Right lobe of liver (tissue), 6 donors: ENCODE measurements around the gene TSPAN18. TPM values are rescaled to one million over a fixed set of nuclear protein-coding genes. Genes with fewer than 3 reads are reported as not detected.

ENCODE experiments used
- ATAC-seq, 4 donors: fragments of 200-7000 bp; cut with Tn5 transposase; one replicate each; pipeline ENCODE4 v1.9.1; 2020; ENCODE audit warnings: mild to moderate bottlenecking in 4 of 4, moderate library complexity in 4 of 4
- DNase-seq, 3 donors: peaks; one replicate each; pipeline ENCODE4 v3.0.0-alpha.2; 2020
- H3K27ac ChIP-seq, 3 donors: fragments of 200-600 bp; one replicate each; pipeline ENCODE4 v1.8.0; 2022
- H3K27me3 ChIP-seq, 2 donors: fragments of 200-600 bp; one replicate each; pipeline ENCODE4 v1.8.0; 2022
- H3K36me3 ChIP-seq, 4 donors: fragments of 200-600 bp; sonication (generic) in 1 of 4; one replicate each; pipeline versions ENCODE4 v1.5.1 to v1.8.0; 2017 to 2022; ENCODE audit warnings: control low read depth in 1 of 4
- H3K4me1 ChIP-seq, 4 donors: fragments of 200-600 bp; sonication (generic) in 1 of 4; one replicate each; pipeline versions ENCODE4 v1.5.1 to v1.8.0; 2017 to 2022; ENCODE audit warnings: control low read depth in 1 of 4
- H3K4me3 ChIP-seq, 3 donors: fragments of 200-600 bp; one replicate each; pipeline ENCODE4 v1.8.0; 2022
- H3K9me3 ChIP-seq, 4 donors: fragments of 200-600 bp; sonication (generic) in 1 of 4; one replicate each; pipeline versions ENCODE4 v1.5.1 to v1.8.0; 2017 to 2022; ENCODE audit warnings: control low read depth in 1 of 4
- CTCF ChIP-seq, 4 donors: fragments of 200-600 bp in 3 of 4; fragments of 450-650 bp in 1 of 4; IDR thresholded peaks; one replicate each; pipeline versions ENCODE4 v1.5.1 to v1.8.0; 2016 to 2022; ENCODE audit warnings: antibody characterized with exemption in 4 of 4, mild to moderate bottlenecking in 2 of 4
- POLR2A ChIP-seq: fragments of 450-650 bp; IDR thresholded peaks from one replicate; pipeline ENCODE4 v1.6.1; 2017; ENCODE audit warnings: antibody characterized with exemption, mild to moderate bottlenecking
- WGBS: methylation state at CpG from one replicate; pipeline ENCODE4 v1.1.6; 2018; ENCODE audit warnings: low coverage, low lambda C conversion rate; ENCODE audit not compliant: insufficient coverage; ENCODE audit errors: missing lambda C conversion rate; 5-methylcytosine and 5-hydroxymethylcytosine counted together
- intact Hi-C, 2 donors: fragments of 100-400 bp; cut with DNase I; formaldehyde crosslinking; loops; one replicate each; pipeline versions ENCODE4 v1.11.2 to v1.14.1; 2022
- total RNA-seq, 6 experiments: library from RNA; depleted of rRNA in 2 of 6; stranded (reverse); fragments of >200 nt in 2 of 6; fragmentation: NEBNext Ultra II Directional in 3 of 6; extraction: Animal tissue kit (Norgen Biotek cat#: 25700) in 3 of 6; gene quantifications; one replicate each; pipeline versions ENCODE4 v1.1.0 to v1.2.4, GENCODE V29; 2016 to 2023
- donor health status: DM: no; HTN: yes; CAD: no.
- donor health status: DM: no; HTN: no; CAD: no.
- donor health status: DM: no; HTN: no; CAD: no.
- donor health status: DM: no; HTN: yes; CAD: no.
- donor health status: DM: no; HTN: yes; CAD: no.

TSPAN18 gene
- total RNA-seq, 6 experiments from 2014 or later, result 3.4 to 10.6 (median 5.3) TPM

- Histone ChIP-seq H3K4me3 (no peak overlapping the region), H3K27me3 (no peaks in the 10 kb centered on the region), H3K4me1 (no peaks in the 10 kb centered on the region), H3K27ac (no peak overlapping the region), H3K9me3 (no peaks in the 10 kb centered on the region), H3K36me3 (no peaks in the 10 kb centered on the region)
- intact Hi-C loops, result no loop called here
- DNase-seq, result no peak
- WGBS, result no CpG with 5 or more reads among the region's 1 CpG
- TF ChIP-seq CTCF (IDR thresholded peaks at IDR 0.05) (no peak), POLR2A (no peak)
- no peak for ATAC-seq
These were observed 162.5 kb downstream of the TSPAN18 start for GRCh38 chr11:44889266-44889665.

- Histone ChIP-seq H3K27me3 (no peaks in the 10 kb centered on the region), H3K27ac (no peak overlapping the region), H3K36me3 (no peaks in the 10 kb centered on the region), H3K9me3 (no peaks in the 10 kb centered on the region), H3K4me3 (no peak overlapping the region), H3K4me1 (no peaks in the 10 kb centered on the region)
- intact Hi-C loops, result no loop called here
- WGBS, result 74% methylated on average over 5 of the region's 7 CpGs
- ATAC-seq, result no peak
- no peak for DNase-seq
- TF ChIP-seq POLR2A (no peak), CTCF (IDR thresholded peaks at IDR 0.05) (no peak)
These were observed 166.1 kb downstream of the TSPAN18 start for GRCh38 chr11:44892843-44893242.

- Histone ChIP-seq H3K4me1 (no peaks in the 10 kb centered on the region), H3K36me3 (no peaks in the 10 kb centered on the region), H3K4me3 (no peak overlapping the region), H3K27ac (no peak overlapping the region), H3K9me3 (no peaks in the 10 kb centered on the region), H3K27me3 (no peaks in the 10 kb centered on the region)
- peak in 2 of 4 donors; percentile 7 to 41 for ATAC-seq
- TF ChIP-seq CTCF (IDR thresholded peaks at IDR 0.05) (no peak), POLR2A (no peak)
- intact Hi-C loops, result no loop called here
- no peak for DNase-seq
- WGBS, result 45% methylated on average over 6 of the region's 10 CpGs
These were observed 166.6 kb downstream of the TSPAN18 start for GRCh38 chr11:44893308-44893822.

GRCh38 chr11:44893846-44894617 is 167.3 kb downstream of the TSPAN18 start:
- ATAC-seq, result peak; percentile 62 to 84 (median 72)
- Histone ChIP-seq H3K27ac (no peak overlapping the region), H3K9me3 (no peaks in the 10 kb centered on the region), H3K27me3 (no peaks in the 10 kb centered on the region), H3K36me3 (no peaks in the 10 kb centered on the region), H3K4me1 (no peaks in the 10 kb centered on the region), H3K4me3 (no peak overlapping the region)
- peak in 2 of 3 donors; percentile 50 to 63 for DNase-seq
- WGBS, result 26% methylated on average over 9 of the region's 21 CpGs
- intact Hi-C loops, result no loop called here
- peak; percentile 38 to 58 (median 48) for TF ChIP-seq CTCF (IDR thresholded peaks at IDR 0.05)
- no peak for TF ChIP-seq POLR2A
